ENCODE results near the gene MYADM. TPM values are rescaled to one million over a fixed set of nuclear protein-coding genes. Genes with fewer than 3 reads are reported as not detected.

The MYADM gene
- total RNA-seq, 1 donor from 2014 or later: 126 TPM

DNA sequence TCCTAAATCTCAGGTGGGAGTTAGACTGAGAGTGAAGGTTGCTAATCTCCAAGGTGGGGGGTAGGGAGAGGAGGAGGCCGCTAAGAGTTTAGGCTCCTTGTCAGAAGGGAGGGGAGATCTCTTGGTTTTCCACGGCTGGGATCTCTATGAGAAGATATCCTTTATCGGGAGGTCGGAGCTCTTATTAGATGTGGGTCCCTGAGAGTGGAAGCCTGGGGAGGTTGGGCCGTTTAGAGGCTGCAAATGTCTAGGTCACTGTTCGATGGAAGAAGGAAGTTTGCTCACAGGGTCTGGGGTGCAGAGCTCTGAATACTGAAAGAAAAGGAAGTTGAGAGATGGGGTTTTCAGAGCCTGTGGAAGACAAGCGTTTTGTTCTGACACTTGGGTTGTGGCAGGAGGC is 3.8 kb downstream of the MYADM start:
- Histone ChIP-seq H3K4me3 (no peak overlapping the region), H3K4me1 (peaks cover 45% of the 10 kb centered on the region), H3K27me3 (ENCODE audit: low read depth) (no peaks in the 10 kb centered on the region), H3K27ac (peak overlapping the region; percentile 51), H3K36me3 (peaks cover 31% of the 10 kb centered on the region), H3K9me3 (no peaks in the 10 kb centered on the region)
- intact Hi-C loops (cut with DNase I): no loop called here
- DNase-seq: no peak
- TF ChIP-seq, protein P1, sequence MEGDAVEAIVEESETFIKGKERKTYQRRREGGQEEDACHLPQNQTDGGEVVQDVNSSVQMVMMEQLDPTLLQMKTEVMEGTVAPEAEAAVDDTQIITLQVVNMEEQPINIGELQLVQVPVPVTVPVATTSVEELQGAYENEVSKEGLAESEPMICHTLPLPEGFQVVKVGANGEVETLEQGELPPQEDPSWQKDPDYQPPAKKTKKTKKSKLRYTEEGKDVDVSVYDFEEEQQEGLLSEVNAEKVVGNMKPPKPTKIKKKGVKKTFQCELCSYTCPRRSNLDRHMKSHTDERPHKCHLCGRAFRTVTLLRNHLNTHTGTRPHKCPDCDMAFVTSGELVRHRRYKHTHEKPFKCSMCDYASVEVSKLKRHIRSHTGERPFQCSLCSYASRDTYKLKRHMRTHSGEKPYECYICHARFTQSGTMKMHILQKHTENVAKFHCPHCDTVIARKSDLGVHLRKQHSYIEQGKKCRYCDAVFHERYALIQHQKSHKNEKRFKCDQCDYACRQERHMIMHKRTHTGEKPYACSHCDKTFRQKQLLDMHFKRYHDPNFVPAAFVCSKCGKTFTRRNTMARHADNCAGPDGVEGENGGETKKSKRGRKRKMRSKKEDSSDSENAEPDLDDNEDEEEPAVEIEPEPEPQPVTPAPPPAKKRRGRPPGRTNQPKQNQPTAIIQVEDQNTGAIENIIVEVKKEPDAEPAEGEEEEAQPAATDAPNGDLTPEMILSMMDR (IDR thresholded peaks at IDR 0.05): no peak
- no peak for ATAC-seq

DNA sequence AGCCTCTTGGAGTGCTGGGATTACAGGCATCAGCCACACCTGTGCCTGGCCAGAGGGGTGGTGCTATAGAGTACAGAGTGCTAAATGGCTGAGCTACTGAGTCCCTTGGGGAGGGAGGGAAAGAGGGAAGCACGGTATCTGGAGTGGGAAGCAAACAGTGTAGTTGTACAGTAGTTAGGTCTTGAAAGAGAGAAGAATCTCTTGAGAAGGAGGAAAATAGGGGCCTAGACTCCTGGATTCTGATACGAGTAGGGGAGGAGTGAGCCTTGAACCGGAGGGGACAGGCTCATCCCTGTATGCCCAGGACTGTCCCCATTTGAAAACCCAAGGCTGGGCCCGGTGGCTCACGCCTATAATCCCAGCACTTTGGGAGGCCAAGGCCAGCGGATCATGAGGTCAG is 5.1 kb downstream of the MYADM start:
- intact Hi-C loops (cut with DNase I): no loop called here
- Histone ChIP-seq H3K36me3 (peaks cover 31% of the 10 kb centered on the region), H3K4me3 (no peak overlapping the region), H3K27me3 (ENCODE audit: low read depth) (no peaks in the 10 kb centered on the region), H3K9me3 (no peaks in the 10 kb centered on the region), H3K4me1 (peaks cover 36% of the 10 kb centered on the region), H3K27ac (no peak overlapping the region)
- DNase-seq (no peak), ATAC-seq (no peak)
- TF ChIP-seq, protein P1 (IDR thresholded peaks at IDR 0.05): no peak

DNA sequence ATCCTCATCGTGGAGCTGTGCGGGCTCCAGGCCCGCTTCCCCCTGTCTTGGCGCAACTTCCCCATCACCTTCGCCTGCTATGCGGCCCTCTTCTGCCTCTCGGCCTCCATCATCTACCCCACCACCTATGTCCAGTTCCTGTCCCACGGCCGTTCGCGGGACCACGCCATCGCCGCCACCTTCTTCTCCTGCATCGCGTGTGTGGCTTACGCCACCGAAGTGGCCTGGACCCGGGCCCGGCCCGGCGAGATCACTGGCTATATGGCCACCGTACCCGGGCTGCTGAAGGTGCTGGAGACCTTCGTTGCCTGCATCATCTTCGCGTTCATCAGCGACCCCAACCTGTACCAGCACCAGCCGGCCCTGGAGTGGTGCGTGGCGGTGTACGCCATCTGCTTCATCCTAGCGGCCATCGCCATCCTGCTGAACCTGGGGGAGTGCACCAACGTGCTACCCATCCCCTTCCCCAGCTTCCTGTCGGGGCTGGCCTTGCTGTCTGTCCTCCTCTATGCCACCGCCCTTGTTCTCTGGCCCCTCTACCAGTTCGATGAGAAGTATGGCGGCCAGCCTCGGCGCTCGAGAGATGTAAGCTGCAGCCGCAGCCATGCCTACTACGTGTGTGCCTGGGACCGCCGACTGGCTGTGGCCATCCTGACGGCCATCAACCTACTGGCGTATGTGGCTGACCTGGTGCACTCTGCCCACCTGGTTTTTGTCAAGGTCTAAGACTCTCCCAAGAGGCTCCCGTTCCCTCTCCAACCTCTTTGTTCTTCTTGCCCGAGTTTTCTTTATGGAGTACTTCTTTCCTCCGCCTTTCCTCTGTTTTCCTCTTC is 6.3 kb downstream of the MYADM start:
- Histone ChIP-seq H3K4me1 (peaks cover 40% of the 10 kb centered on the region), H3K27me3 (ENCODE audit: low read depth) (no peaks in the 10 kb centered on the region), H3K27ac (no peak overlapping the region), H3K36me3 (peaks cover 31% of the 10 kb centered on the region), H3K9me3 (no peaks in the 10 kb centered on the region), H3K4me3 (no peak overlapping the region)
- TF ChIP-seq, protein P1 (IDR thresholded peaks at IDR 0.05): no peak
- ATAC-seq (no peak), DNase-seq (no peak)
- intact Hi-C loops (cut with DNase I): no loop called here

DNA sequence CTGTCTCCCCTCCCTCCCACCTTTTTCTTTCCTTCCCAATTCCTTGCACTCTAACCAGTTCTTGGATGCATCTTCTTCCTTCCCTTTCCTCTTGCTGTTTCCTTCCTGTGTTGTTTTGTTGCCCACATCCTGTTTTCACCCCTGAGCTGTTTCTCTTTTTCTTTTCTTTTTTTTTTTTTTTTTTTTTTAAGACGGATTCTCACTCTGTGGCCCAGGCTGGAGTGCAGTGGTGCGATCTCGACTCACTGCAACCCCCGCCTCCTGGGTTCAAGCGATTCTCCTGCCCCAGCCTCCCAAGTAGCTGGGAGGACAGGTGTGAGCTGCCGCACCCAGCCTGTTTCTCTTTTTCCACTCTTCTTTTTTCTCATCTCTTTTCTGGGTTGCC is 6.9 kb downstream of the MYADM start:
- DNase-seq (no peak), ATAC-seq (no peak)
- TF ChIP-seq, protein P1 (IDR thresholded peaks at IDR 0.05): no peak
- Histone ChIP-seq H3K27ac (no peak overlapping the region), H3K27me3 (ENCODE audit: low read depth) (peaks cover 2% of the 10 kb centered on the region), H3K36me3 (peaks cover 31% of the 10 kb centered on the region), H3K4me1 (peaks cover 43% of the 10 kb centered on the region), H3K4me3 (no peak overlapping the region), H3K9me3 (no peaks in the 10 kb centered on the region)
- intact Hi-C loops (cut with DNase I): no loop called here

DNA sequence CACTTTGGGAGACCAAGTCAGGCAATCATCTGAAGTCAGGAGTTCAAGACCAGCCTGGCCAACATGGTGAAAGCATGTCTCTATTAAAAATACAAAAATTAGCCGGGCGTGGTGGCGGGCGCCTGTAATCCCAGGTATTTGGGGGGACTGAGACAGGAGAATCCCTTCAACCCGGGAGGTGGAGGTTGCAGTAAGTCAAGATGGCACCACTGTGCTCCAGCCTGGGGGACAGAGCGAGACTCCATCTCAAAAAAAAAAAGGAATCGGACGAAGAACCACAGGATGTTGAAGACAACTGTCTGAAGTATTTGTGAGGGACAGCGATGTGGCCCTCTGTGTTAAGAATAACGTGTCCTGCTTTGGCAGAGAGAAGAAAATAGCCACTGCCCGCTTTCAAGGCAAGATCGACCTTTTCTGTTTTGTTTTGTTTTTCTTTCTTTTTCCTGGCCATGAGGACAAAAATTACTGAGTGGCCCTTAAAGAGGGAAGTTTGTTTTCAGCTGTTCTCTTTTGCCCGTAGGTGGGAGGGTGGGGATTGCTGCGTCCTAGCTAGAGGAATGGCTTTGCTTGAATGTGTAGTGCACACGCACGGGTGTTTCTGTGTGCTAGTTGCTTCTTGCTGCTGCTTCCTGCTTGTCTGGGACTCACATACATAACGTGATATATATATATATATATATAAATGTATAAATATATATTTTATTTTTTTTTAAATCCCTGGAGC is 8.1 kb downstream of the MYADM start:
- DNase-seq (no peak), ATAC-seq (no peak)
- TF ChIP-seq, protein P1 (IDR thresholded peaks at IDR 0.05): no peak
- Histone ChIP-seq H3K27ac (no peak overlapping the region), H3K4me3 (no peak overlapping the region), H3K36me3 (peaks cover 31% of the 10 kb centered on the region), H3K9me3 (no peaks in the 10 kb centered on the region), H3K27me3 (ENCODE audit: low read depth) (peaks cover 6% of the 10 kb centered on the region), H3K4me1 (peaks cover 40% of the 10 kb centered on the region)
- intact Hi-C loops (cut with DNase I): no loop called here
